ENCODE measurements around the gene SH3BGR. TPM values are rescaled to one million over a fixed set of nuclear protein-coding genes. Genes with fewer than 3 reads are reported as not detected.
"Not testable (repeated sequence)": the region's sequence is repeated elsewhere in the genome, so short reads cannot be mapped to it uniquely, and the experiment has no call there.

SH3BGR gene
- total RNA-seq, 1 experiment from 2014 or later: 0.82 TPM

DNA sequence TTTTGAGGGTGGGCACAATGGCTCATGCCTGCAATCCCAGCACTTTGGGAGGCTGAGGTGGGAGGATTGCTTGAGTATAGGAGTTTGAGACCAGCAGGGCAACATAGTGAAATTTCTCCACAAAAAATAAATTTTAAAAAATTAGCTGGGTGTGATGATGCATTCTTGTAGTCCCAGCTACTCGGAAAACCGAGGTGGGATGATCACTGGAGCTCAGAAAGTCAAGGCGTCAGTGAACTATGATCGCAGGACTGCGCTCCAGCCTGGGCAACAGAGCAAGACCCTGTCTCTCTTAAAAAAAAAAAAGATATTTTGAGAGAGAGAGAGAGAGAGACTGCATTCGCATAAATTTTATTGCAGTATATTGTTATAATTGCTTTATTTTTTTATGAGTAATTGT, 85.1 kb downstream of the SH3BGR start:
- no peaks in the 10 kb centered on the region for H3K4me1 Mint-ChIP-seq (ENCODE audit: low read depth, unreplicated experiment)
- intact Hi-C loops (cut with micrococcal nuclease; ENCODE audit: unreplicated experiment): no loop called here
- H3K9me3 Mint-ChIP-seq (ENCODE audit: unreplicated experiment): peaks cover 19% of the 10 kb centered on the region
- no TSS peak for BruUV-seq (replicated peaks)
- Histone ChIP-seq H3K36me3 (ENCODE audit: control insufficient read depth, insufficient read depth, low read length) (no peaks in the 10 kb centered on the region), H3K4me3 (ENCODE audit: low read depth, low read length) (no peak overlapping the region), H3K27me3 (replicated peaks; ENCODE audit: control insufficient read depth, insufficient read depth, low read length) (no peaks in the 10 kb centered on the region), H3K4me1 (no peaks in the 10 kb centered on the region), H3K9me3 (no peaks in the 10 kb centered on the region)
- H3K27me3 Mint-ChIP-seq (ENCODE audit: insufficient read depth, unreplicated experiment): peaks cover 2% of the 10 kb centered on the region
- H3K36me3 Mint-ChIP-seq (ENCODE audit: insufficient read depth, unreplicated experiment): no peaks in the 10 kb centered on the region
- ChIA-PET POLR2A (no interaction called here), CTCF (no interaction called here)
- DNase-seq: no peak
- no peak overlapping the region for H3K27ac Mint-ChIP-seq (ENCODE audit: unreplicated experiment)
- no peak overlapping the region for H3K4me3 Mint-ChIP-seq (ENCODE audit: unreplicated experiment)
- TF ChIP-seq, protein P1, sequence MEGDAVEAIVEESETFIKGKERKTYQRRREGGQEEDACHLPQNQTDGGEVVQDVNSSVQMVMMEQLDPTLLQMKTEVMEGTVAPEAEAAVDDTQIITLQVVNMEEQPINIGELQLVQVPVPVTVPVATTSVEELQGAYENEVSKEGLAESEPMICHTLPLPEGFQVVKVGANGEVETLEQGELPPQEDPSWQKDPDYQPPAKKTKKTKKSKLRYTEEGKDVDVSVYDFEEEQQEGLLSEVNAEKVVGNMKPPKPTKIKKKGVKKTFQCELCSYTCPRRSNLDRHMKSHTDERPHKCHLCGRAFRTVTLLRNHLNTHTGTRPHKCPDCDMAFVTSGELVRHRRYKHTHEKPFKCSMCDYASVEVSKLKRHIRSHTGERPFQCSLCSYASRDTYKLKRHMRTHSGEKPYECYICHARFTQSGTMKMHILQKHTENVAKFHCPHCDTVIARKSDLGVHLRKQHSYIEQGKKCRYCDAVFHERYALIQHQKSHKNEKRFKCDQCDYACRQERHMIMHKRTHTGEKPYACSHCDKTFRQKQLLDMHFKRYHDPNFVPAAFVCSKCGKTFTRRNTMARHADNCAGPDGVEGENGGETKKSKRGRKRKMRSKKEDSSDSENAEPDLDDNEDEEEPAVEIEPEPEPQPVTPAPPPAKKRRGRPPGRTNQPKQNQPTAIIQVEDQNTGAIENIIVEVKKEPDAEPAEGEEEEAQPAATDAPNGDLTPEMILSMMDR (IDR thresholded peaks at IDR 0.05; ENCODE audit: insufficient read depth in 1 of 2, low read depth in 1 of 2, low read length in 1 of 2, severe bottlenecking in 1 of 2, unreplicated experiment in 1 of 2): no peak

DNA sequence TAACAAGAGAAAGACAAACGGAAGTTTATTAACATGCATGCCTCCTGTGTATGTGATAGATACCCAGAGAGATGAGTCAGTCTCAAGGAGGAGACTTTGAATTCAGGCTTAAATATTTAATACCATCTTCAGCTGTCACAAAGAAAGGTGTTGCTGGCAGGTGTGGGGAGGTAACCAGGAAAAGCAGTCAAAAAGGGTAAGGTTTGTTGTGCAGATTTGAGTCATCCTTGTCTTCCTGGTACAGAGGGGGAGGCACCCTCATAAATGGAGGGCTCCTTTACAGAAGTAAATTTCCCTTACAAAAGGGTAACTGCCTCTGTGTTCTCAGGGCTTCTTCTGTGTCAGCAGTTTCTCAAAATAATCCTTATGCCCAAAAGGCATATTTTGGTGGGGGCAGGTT, 85.8 kb downstream of the SH3BGR start:
- TF ChIP-seq, protein P1 (IDR thresholded peaks at IDR 0.05; ENCODE audit: insufficient read depth in 1 of 2, low read depth in 1 of 2, low read length in 1 of 2, severe bottlenecking in 1 of 2, unreplicated experiment in 1 of 2): no peak
- no peaks in the 10 kb centered on the region for H3K4me1 Mint-ChIP-seq (ENCODE audit: low read depth, unreplicated experiment)
- POLR2A ChIA-PET: no interaction called here

DNA sequence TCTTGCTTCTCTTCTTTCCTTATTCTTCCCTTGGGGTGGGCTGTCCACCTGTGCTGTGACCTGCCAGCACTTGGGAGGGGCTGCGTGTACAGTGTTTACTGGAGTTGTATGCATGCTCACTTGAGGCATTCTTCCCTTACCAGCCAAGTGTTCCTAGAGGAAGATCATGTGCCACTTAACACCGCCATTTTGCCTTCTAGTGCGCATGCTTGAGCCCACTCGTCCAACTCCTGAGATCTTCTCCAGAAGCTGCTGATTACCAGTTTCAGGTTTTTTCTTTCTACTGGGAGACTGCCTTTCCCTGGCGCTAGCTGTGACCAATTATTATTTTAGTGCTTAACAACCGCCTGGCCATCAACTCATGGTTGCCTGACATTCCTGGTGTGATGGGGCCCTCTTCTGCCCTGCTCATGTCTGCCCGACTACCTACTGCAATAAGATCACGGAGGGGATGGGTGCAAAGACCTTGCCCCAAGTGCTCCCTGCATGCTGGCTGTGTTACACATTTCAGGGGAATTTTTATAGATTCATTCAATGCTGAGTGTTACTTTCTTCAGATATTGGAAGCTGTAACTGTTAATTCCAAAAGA, 86.8 kb downstream of the SH3BGR start:
- BruUV-seq (replicated peaks): no TSS peak
- H3K27me3 Mint-ChIP-seq (ENCODE audit: insufficient read depth, unreplicated experiment): peaks cover 2% of the 10 kb centered on the region
- Histone ChIP-seq H3K36me3 (ENCODE audit: control insufficient read depth, insufficient read depth, low read length) (no peaks in the 10 kb centered on the region), H3K27me3 (replicated peaks; ENCODE audit: control insufficient read depth, insufficient read depth, low read length) (no peaks in the 10 kb centered on the region), H3K9me3 (no peaks in the 10 kb centered on the region), H3K4me1 (no peaks in the 10 kb centered on the region), H3K4me3 (ENCODE audit: low read depth, low read length) (no peak overlapping the region)
- POLR2A ChIA-PET: no interaction called here
- no peak overlapping the region for H3K4me3 Mint-ChIP-seq (ENCODE audit: unreplicated experiment)
- no peaks in the 10 kb centered on the region for H3K4me1 Mint-ChIP-seq (ENCODE audit: low read depth, unreplicated experiment)
- peaks cover 19% of the 10 kb centered on the region for H3K9me3 Mint-ChIP-seq (ENCODE audit: unreplicated experiment)
- CTCF ChIA-PET: no interaction called here
- H3K36me3 Mint-ChIP-seq (ENCODE audit: insufficient read depth, unreplicated experiment): no peaks in the 10 kb centered on the region
- no peak overlapping the region for H3K27ac Mint-ChIP-seq (ENCODE audit: unreplicated experiment)
- TF ChIP-seq, protein P1 (IDR thresholded peaks at IDR 0.05; ENCODE audit: insufficient read depth in 1 of 2, low read depth in 1 of 2, low read length in 1 of 2, severe bottlenecking in 1 of 2, unreplicated experiment in 1 of 2): no peak
- intact Hi-C loops (cut with micrococcal nuclease; ENCODE audit: unreplicated experiment): no loop called here
- no peak for DNase-seq

More for the DNA sequence above, 85.8 kb downstream of the SH3BGR start:
- no peaks in the 10 kb centered on the region for H3K9me3 ChIP-seq
- no peaks in the 10 kb centered on the region for H3K27me3 ChIP-seq (replicated peaks; ENCODE audit: control insufficient read depth, insufficient read depth, low read length)
- Mint-ChIP-seq H3K36me3 (ENCODE audit: insufficient read depth, unreplicated experiment) (no peaks in the 10 kb centered on the region), H3K9me3 (ENCODE audit: unreplicated experiment) (peaks cover 19% of the 10 kb centered on the region), H3K4me3 (ENCODE audit: unreplicated experiment) (no peak overlapping the region), H3K27me3 (ENCODE audit: insufficient read depth, unreplicated experiment) (peaks cover 2% of the 10 kb centered on the region), H3K27ac (ENCODE audit: unreplicated experiment) (no peak overlapping the region)
- intact Hi-C loops (cut with micrococcal nuclease; ENCODE audit: unreplicated experiment): no loop called here
- no peaks in the 10 kb centered on the region for H3K4me1 ChIP-seq
- no peak overlapping the region for H3K4me3 ChIP-seq (ENCODE audit: low read depth, low read length)
- CTCF ChIA-PET: no interaction called here
- no TSS peak for BruUV-seq (replicated peaks)
- H3K36me3 ChIP-seq (ENCODE audit: control insufficient read depth, insufficient read depth, low read length): no peaks in the 10 kb centered on the region
- DNase-seq: no peak

DNA sequence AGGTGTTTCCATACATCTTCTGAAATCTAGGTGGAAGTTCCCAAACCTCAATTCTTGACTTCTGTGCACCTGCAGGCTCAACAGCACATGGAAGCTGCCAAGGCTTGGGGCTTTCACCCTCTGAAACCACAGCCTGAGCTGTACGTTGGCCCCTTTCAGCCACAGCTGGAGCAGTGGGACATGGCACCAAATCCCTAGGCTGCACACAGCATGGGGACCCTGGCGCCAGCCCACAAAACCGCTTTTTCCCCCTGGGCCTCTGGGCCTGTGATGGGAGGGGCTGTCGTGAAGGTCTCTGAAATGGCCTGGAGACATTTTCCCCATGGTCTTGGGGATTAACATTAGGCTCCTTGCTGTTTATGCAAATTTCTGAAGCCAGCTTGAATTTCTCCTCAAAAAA, 88.6 kb downstream of the SH3BGR start:
- intact Hi-C loops (cut with micrococcal nuclease; ENCODE audit: unreplicated experiment); H3K27me3 Mint-ChIP-seq (ENCODE audit: insufficient read depth, unreplicated experiment); H3K4me3 Mint-ChIP-seq (ENCODE audit: unreplicated experiment); H3K36me3 Mint-ChIP-seq (ENCODE audit: insufficient read depth, unreplicated experiment); H3K4me1 Mint-ChIP-seq (ENCODE audit: low read depth, unreplicated experiment); H3K27me3 ChIP-seq (replicated peaks; ENCODE audit: control insufficient read depth, insufficient read depth, low read length); H3K4me1 ChIP-seq; H3K9me3 ChIP-seq; DNase-seq; H3K4me3 ChIP-seq (ENCODE audit: low read depth, low read length); POLR2A ChIA-PET; CTCF ChIA-PET; BruUV-seq (replicated peaks); H3K27ac Mint-ChIP-seq (ENCODE audit: unreplicated experiment); H3K36me3 ChIP-seq (ENCODE audit: control insufficient read depth, insufficient read depth, low read length): not testable (repeated sequence)
- peaks cover 19% of the 10 kb centered on the region for H3K9me3 Mint-ChIP-seq (ENCODE audit: unreplicated experiment)

Data from Caco-2 (cell line).